Activated CD8-positive, alpha-beta memory T cell treated with anti-CD3 and anti-CD28 coated beads for 24 hours (primary cell): ENCODE results near the gene USH1G.
"Not testable (repeated sequence)": the region's sequence is repeated elsewhere in the genome, so short reads cannot be mapped to it uniquely, and the experiment has no call there.

Experiments used
- DNase-seq: peaks from one replicate; pipeline ENCODE4 v3.0.0-alpha.2; 2020

Gene USH1G

DNA sequence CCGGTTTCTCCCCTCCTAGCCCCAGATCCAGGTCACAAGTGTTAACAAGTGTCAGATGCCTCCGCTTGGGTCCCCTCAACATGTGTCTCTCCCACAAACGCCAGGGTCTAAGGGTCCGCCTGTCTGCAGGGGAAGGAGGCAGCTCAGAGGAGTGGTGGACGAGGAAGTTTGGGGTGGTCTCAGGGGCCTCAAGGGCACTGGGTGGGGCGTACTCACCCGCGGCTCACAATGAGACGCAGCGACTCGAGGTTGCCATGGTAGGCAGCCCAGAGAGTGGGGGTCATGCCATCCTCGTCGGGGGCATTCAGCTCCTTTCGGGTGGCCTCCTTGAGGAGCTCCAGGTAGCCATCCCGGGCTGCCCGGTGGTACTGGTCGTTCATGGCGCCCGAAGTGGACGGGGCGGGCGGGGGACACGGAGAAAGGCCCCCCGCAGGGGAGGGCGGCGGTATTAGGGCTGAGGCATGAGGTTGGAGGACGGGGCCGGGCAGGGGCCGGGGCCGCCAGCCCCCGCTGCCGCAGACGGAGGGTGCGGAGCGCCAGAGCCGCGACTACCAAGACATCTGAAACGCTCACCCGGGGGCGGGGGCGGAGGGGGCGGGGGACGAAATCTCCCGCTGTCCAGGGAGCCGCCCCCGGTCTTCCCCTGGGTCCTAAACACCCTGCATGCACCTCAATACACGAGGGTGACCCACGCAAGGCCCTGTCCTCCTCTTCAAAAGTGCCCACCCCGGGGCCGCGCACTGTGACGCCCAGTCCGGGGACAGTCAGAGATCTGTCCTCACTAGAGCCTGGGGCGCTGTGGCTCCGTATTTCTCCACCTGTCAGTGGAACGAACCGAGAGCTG, at the start of gene USH1G:
Gene USH1G, minus strand, starts transcription at position 562 of the 844 bp plus-strand sequence. Its CDS starts 182 bp downstream, at position 380.
- no peak for DNase-seq

DNA sequence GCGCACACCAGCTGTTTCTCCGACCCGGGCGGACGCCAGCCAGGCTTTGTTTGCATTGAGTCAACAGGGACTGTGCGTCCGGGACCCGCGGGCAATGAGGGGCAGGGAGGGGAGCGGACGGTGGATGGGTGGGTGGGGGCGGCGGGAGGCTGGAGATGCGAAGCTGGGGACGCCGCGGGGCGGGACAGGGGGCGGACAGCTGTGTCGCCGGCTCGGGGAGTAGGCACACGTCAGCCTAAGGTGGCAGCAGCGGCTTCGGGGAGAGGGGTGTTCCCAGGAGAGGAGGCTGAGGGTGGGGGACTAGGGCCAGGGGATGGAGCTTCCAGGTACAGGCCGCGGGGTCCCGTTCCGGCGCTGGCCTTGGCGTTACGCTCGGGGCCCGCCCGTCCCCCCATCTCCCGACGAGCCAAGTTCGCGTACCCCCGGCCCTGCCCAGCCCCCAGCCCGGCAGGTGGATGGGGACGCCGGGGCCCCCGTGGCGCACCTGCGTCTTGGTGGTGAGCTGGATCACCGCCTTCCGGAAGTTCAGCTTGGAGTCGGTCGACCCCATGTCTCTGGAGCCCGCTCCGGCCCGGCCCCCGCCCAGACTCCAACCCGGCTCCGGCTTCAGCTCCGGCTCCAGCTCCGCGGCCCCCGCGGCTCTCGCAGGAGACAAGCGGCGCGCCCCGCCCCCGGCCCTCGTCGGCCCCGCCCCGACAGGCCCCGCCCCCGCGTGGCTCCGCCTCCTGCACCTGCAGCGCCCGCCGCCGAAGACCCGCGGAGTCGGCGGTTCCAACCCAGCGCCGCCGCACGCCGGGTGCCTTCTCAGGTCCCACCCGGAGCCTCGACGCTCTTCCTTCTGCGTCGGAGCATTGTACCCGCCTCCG, 49.3 kb upstream of the USH1G start, which contains the start of gene HID1:
Gene HID1, minus strand, starts transcription at position 653 of the 866 bp plus-strand sequence. Its CDS starts 103 bp downstream, at position 550.
- peak; percentile 91 for DNase-seq

DNA sequence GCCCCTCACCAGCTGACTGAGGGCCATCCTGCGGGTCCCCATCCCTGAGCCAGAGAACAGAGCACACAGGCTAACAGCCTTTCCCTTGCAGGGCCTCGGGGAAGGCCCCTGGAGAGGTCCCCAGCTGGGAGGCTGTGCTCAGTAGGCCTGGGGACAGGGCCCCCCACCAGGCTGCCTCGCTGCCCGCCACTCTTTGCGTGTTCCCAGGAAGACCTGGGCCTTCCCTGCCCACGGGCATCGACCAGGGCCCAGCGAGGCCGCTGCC, 48.7 kb upstream of the USH1G start:
- no peak for DNase-seq

DNA sequence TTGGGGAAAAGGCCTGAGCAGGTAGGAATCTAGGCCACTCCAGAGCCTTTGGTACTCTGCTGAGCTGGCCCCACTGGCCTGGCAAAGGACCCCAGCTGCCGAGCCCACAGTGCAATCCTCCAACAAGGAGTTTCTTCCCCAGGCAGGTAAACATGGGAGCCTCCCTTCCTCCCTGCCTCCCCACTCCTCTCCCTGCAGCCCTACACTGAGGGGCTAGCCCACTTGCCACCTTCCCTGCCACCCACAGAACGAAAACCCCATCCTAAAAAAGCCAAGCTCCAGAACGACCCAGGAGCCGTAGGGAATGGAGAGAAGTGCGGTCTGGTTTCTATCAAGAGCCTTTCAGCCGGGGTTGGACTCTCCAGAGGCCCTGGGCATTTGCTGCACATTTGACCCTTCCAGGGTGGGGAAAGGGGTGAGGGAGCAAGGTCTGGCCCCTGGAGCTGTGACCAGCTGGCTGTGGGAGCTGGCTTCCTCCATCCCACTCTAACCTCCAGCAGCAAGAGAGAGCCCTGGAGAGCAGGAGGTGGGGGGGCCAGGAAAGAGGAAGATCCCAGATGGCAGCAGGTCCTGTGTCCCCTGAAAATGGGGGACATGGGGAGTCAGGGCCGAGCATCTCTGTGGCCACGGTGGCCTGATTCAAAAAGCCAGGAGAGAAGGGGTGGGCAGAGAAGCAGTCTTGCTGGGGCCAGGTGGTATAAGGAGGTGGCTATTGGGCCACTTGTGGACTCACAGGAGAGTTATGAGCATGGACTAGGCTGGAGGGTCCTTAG, 48.2 kb upstream of the USH1G start:
- no peak for DNase-seq

DNA sequence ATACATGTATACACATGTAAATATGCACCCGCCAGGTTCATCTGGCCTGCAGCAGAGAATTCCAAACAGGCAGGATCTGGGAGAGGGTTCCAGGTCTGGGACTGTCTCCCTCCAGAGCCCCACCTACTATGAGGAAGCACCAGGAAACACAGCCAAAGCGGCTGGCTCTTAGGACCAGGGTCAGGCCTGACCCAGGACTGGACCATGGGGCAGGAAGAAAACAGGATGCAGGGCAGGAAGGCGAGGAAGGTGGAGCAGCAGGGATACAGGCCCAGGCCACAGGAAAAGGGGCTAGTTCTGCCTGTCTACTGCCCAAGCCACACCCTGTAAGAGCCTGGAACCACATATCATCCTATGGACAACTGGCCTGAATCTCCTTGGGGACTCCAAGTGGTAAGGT, 47.3 kb upstream of the USH1G start:
- DNase-seq, result no peak

DNA sequence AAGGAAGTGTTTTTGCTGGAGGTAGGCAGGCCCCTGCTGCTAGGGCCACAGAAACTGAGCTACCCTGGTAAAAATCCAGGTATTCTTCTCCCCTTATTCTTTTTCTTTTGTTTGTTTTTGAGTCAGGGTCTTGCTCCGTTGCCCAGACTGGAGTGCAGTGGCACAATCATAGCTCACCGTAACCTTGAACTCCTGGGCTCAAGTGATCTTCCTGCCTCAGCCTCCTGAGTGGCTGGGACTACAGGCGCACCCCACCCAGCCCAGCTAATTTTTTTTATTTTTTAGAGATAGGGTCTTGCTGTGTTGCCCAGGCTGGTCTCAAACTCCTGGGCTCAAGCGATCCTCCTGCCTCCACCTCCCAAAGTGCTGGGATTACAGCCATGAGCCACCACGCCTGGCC, 46.4 kb upstream of the USH1G start:
- not testable (repeated sequence) for DNase-seq

DNA sequence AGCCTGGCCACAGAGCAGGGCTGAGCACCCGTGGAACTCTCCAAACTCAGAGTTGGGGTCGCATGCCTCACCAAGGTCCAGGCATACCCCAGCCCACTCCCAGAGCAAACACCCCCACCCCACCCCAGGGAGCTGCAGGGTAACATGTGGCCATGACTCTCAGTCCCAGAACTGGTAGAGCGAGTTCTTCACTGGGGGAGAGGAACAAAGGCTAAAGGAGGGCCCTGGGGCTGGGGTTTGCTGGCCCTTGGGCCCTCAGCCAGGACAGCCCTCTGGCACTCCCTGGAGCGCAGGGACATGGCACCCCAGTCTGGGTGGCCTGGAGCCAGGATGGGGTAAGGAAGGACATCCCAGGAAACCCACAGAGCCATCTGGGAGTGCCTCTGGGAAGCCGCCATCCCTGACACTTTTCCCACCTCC, 45.3 kb upstream of the USH1G start:
- DNase-seq, result no peak

GRCh38 chr17:74964988-74965622, 42.0 kb upstream of the USH1G start:
- no peak for DNase-seq

- no peak for DNase-seq
These were observed 41.2 kb upstream of the USH1G start for GRCh38 chr17:74964246-74964761.

DNA sequence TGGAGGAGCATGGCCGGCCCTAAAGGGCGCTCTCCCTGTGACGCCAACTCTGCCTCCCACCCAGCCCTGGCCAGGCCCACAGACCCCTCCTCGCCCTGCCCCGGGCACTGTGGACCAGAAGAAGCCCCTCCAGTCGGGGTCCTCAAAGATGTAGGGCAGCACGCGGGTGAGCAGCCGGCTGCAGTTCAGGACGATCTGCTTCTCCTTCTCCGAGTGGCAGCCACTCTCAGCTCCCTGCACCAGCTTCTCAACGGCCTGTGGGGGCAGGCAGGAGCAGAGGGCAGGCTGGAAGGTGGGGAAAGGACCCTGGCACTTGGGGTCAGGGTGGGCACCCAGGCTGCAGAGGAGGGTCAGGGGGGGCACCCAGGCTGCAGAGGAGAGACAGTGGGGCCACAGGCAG, 40.6 kb upstream of the USH1G start:
- DNase-seq, result no peak

DNA sequence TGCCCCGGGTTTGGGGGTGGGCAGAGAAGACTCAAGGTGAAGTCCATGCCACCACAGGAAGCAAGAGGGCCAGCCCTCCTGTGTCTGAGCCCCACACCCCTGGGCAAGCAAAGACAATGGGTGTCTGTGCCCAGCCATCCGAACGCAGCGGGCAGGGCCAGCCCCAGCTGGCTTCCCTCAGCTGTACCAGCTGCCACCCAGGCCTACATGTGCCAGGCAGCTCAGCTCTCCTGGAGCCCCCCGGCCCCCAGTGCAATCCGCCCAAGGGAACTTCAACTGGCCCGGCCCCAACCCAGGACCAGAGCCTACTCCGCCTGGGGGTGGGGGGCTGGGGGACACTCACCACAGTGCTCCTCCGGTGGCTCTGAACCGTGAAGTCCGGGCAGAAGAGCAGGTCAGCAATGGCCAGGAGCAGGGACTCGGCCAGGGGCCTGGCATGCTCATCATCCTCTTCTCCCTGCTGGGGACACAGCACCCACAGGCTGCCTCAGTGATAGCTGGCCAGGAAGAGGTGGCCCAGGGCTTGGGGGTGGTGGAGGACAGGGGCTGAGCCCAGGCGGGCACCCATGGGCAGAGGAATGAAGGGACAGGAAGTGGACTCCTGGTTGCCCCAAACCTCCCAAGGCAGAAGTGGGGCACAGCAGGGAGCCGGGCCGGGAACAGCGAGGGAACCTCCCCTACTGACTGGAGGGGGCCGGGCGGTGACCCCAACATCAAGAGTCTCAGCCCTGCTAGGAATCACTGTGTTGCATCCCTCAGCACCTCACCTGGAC, 39.8 kb upstream of the USH1G start:
- no peak for DNase-seq

GRCh38 chr17:74961657-74962350, 38.7 kb upstream of the USH1G start:
- peak; percentile 94 for DNase-seq

- DNase-seq, result peak; percentile 67
These were observed 37.7 kb upstream of the USH1G start for GRCh38 chr17:74960570-74961342.

DNA sequence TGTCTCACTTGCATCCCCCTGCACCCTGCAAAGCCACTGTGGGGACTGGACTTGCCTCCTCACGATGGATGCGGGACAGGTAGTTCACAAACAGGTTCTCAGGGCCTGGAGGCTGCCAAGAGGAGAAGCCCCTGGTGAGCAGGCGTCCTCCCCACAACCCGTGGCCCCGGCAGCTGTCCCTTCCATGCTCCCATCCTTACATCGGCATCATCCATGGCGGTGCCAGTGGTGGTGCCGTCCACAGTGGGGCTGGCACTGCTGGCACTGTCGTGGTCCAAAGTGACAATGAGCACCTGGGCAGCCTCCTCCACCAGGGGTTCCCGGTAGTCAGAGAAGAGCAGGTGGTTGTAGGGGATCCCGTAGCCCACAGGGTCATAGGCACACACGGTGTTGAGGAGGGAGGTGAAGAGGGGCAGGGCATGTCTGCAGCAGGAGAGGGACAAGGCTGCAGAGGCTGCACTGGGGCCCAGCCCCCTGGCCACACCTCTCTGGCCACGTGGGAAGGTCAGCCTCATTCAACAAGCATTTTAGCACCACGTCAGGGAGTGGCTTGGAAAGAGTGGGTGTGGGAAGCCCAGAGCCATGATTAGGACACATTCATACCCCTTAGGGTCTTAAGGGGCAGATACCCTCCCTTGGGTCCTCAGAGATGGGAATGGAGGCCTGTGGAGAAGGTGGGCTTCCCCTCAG, 36.9 kb upstream of the USH1G start:
- no peak for DNase-seq

GRCh38 chr17:74957935-74958740, 35.1 kb upstream of the USH1G start:
- peak; percentile 96 for DNase-seq

DNA sequence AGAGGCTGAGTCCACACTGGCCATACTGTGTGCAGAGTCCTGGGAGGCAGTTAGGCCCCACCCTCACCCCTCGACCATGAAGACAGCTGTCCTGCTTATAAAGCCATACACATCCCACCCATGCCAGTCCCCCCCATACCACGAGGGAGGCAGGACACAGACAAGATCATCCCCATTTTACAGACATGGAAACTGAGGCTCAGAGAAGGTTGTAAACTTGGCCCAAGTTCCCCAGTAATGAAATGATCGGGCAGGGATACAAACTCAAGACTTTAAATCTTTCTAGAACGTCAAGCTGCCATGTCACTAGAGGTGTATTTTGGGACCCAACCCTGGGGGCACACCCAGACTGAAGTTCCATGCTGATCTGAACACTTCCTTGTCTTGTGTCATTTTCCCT, 33.0 kb upstream of the USH1G start:
- no peak for DNase-seq

DNA sequence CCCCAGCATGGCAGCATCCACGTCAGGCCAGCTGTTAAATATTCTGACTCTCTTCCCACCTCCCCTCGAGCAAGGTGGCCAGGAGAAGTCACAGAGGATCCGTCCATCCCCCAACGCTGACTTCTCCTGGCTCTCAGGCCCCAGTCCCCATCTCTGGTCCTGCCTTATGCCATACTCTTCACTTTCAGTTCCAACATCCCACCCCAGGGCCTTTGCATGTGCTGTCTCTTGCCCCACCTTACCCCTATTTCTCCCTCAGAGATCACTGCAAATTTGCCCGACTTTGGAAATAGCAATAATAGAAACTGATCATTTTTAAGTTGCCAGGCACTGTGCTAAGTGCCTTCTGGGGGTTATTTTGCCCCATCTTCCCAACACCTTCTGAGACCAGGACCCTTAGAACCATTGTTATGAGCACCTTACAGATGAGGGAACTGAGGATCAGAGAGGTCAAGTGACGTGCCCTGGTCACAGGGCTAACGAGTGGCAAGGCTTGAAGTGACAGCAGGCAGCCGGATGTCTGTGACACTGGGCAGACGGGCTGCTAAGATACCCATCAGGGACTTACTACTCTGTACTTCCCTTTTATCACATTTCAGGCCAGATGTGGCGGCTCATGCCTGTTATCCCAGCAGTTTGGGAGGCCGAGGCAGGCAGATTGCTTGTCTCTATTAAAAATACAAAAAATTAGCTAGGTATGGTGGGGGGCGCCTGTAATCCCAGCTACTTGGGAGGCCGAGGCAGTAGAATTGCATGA, 31.8 kb upstream of the USH1G start:
- no peak for DNase-seq

DNA sequence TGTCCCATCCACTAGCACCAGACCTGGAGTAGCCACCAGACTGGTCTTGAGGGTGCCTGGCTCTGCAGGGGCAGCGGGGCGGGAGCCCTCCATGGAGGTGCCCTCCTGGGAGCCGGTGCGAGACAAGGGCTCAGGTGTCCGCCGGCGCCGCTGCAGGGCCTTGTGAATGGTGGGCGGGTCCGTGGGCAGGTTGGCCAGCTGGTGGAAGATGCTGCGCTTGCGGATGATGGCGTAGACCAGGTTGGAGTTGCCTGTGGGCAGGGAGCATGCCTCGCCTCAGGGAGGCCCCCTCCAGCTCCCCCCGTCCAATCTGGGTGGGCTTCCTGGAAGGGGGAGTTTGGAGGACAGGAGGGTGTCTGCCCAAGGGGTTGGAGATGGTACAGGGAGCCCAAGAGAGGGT, 31.1 kb upstream of the USH1G start:
- no peak for DNase-seq
